HEK293 (cell line): ENCODE measurements around the gene PPEF2.

Source experiments
- CTCF ChIA-PET: fragments of 350-600 bp; formaldehyde crosslinking; extraction: SDS; loops from one replicate; lab custom pipeline; 2021; ENCODE audit warnings: antibody characterized with exemption; lab: Yijun Ruan, JAX
- POLR2A ChIA-PET: fragments of 300-600 bp; formaldehyde crosslinking; extraction: SDS; loops from one replicate; lab custom pipeline; 2020; ENCODE audit warnings: antibody characterized with exemption, inconsistent platforms; lab: Yijun Ruan, JAX
- H3K27ac ChIP-seq: fragments of 200-500 bp; sonication (Bioruptor generic); 2 replicates; pipeline ENCODE4 v1.5.1; 2014; ENCODE audit warnings: low read depth, low read length, control low read depth, inconsistent platforms; ENCODE audit errors: extremely low read depth
- H3K36me3 ChIP-seq, 2 experiments: fragments of 200-500 bp in 1 of 2; sonication (Bioruptor generic) in 1 of 2; 1 replicate in 1 of 2; 2 replicates in 1 of 2; pipeline ENCODE4 v1.5.1; 2014 to 2017; ENCODE audit warnings: inconsistent platforms in 2 of 2, low read length in 2 of 2; ENCODE audit not compliant: control insufficient read depth in 2 of 2, insufficient read depth in 1 of 2
- H3K4me1 ChIP-seq: fragments of 200-500 bp; sonication (Bioruptor generic); 2 replicates; pipeline ENCODE4 v1.5.1; 2014; ENCODE audit warnings: mild to moderate bottlenecking, low read length, inconsistent platforms; ENCODE audit not compliant: control insufficient read depth, insufficient read depth
- H3K4me3 ChIP-seq: 2 replicates; pipeline ENCODE4 v1.5.1; 2011; ENCODE audit warnings: low read depth, mild to moderate bottlenecking, control low read depth, low read length, moderate library complexity
- H3K9me3 ChIP-seq: fragments of 200-500 bp; sonication (Bioruptor generic); 2 replicates; pipeline ENCODE4 v1.5.1; 2014; ENCODE audit warnings: low read depth, low read length, inconsistent platforms; ENCODE audit not compliant: control insufficient read depth, insufficient read depth
- HOXD13 ChIP-seq: sonication (generic); formaldehyde crosslinking; IDR thresholded peaks from 2 replicates; pipeline ENCODE4 v1.8.0; 2022; ENCODE audit warnings: missing genetic modification reagents, borderline replicate concordance
- KLF10 ChIP-seq: fragments of 450-650 bp; IDR thresholded peaks from 2 replicates; pipeline ENCODE4 v1.5.1; 2018; ENCODE audit warnings: missing biosample characterization, mild to moderate bottlenecking, missing genetic modification characterization
- MEIS1 ChIP-seq: sonication (generic); formaldehyde crosslinking; IDR thresholded peaks from 2 replicates; pipeline ENCODE4 v1.8.1; 2022; ENCODE audit warnings: missing genetic modification reagents, mild to moderate bottlenecking, borderline replicate concordance
- OVOL3 ChIP-seq: fragments of 450-650 bp; formaldehyde crosslinking; IDR thresholded peaks from 2 replicates; pipeline ENCODE4 v1.5.1; 2016; ENCODE audit warnings: missing biosample characterization, missing genetic modification characterization
- PBX3 ChIP-seq: sonication (generic); formaldehyde crosslinking; IDR thresholded peaks from 2 replicates; pipeline ENCODE4 v1.8.1; 2022; ENCODE audit warnings: mild to moderate bottlenecking, moderate library complexity, missing genetic modification reagents
- SALL2 ChIP-seq: fragments of 450-650 bp; formaldehyde crosslinking; IDR thresholded peaks from 2 replicates; pipeline ENCODE4 v1.5.0; 2017; ENCODE audit warnings: missing biosample characterization, mild to moderate bottlenecking, missing genetic modification characterization, borderline replicate concordance
- ZBTB26 ChIP-seq: fragments of 450-650 bp; formaldehyde crosslinking; optimal IDR thresholded peaks from 2 replicates; pipeline ENCODE3; 2016; ENCODE audit warnings: missing biosample characterization, mild to moderate bottlenecking, missing genetic modification characterization
- ZBTB49 ChIP-seq: fragments of 450-650 bp; formaldehyde crosslinking; IDR thresholded peaks from 2 replicates; pipeline ENCODE4 v1.5.1; 2016; ENCODE audit warnings: missing biosample characterization, missing genetic modification characterization, low read depth
- ZBTB8A ChIP-seq: fragments of 450-650 bp; formaldehyde crosslinking; IDR thresholded peaks from 2 replicates; pipeline ENCODE4 v1.5.1; 2016; ENCODE audit warnings: missing biosample characterization, missing genetic modification characterization
- ZFHX2 ChIP-seq: fragments of 450-650 bp; formaldehyde crosslinking; conservative IDR thresholded peaks from 2 replicates; pipeline ENCODE4 v1.5.1; 2016; ENCODE audit warnings: missing biosample characterization, missing genetic modification characterization
- ZFP3 ChIP-seq: fragments of 450-650 bp; formaldehyde crosslinking; IDR thresholded peaks from 2 replicates; pipeline ENCODE4 v1.5.1; 2016; ENCODE audit warnings: low read depth, missing biosample characterization, missing genetic modification characterization
- ZNF10 ChIP-seq: fragments of 450-650 bp; formaldehyde crosslinking; IDR thresholded peaks from 2 replicates; pipeline ENCODE4 v1.5.1; 2017; ENCODE audit warnings: missing biosample characterization, missing genetic modification characterization
- ZNF133 ChIP-seq: fragments of 450-650 bp; formaldehyde crosslinking; IDR thresholded peaks from 2 replicates; pipeline ENCODE4 v1.5.1; 2016; ENCODE audit warnings: missing biosample characterization, missing genetic modification characterization
- ZNF140 ChIP-seq: fragments of 450-650 bp; formaldehyde crosslinking; IDR thresholded peaks from 2 replicates; pipeline ENCODE4 v1.5.1; 2016; ENCODE audit warnings: missing biosample characterization, missing genetic modification characterization
- ZNF174 ChIP-seq: fragments of 450-650 bp; formaldehyde crosslinking; IDR thresholded peaks from 2 replicates; pipeline ENCODE4 v1.5.0; 2017; ENCODE audit warnings: missing biosample characterization, mild to moderate bottlenecking, missing genetic modification characterization
- ZNF184 ChIP-seq: fragments of 450-650 bp; IDR thresholded peaks from 2 replicates; pipeline ENCODE4 v1.5.1; 2018; ENCODE audit warnings: missing biosample characterization, mild to moderate bottlenecking, missing genetic modification characterization
- ZNF202 ChIP-seq: fragments of 450-650 bp; formaldehyde crosslinking; IDR thresholded peaks from 2 replicates; pipeline ENCODE4 v1.5.1; 2016; ENCODE audit warnings: missing biosample characterization, missing genetic modification characterization, borderline replicate concordance
- ZNF211 ChIP-seq: fragments of 450-650 bp; formaldehyde crosslinking; IDR thresholded peaks from 2 replicates; pipeline ENCODE4 v1.5.1; 2016; ENCODE audit warnings: low read depth, missing biosample characterization, missing genetic modification characterization
- ZNF223 ChIP-seq: fragments of 450-650 bp; formaldehyde crosslinking; IDR thresholded peaks from 2 replicates; pipeline ENCODE4 v1.5.1; 2016; ENCODE audit warnings: missing biosample characterization, missing genetic modification characterization
- ZNF248 ChIP-seq: fragments of 450-650 bp; formaldehyde crosslinking; IDR thresholded peaks from 2 replicates; pipeline ENCODE4 v1.5.1; 2017; ENCODE audit warnings: missing biosample characterization, missing genetic modification characterization
- ZNF341 ChIP-seq: fragments of 450-650 bp; formaldehyde crosslinking; IDR thresholded peaks from 2 replicates; pipeline ENCODE4; 2016; ENCODE audit warnings: low read depth, missing biosample characterization, missing genetic modification characterization
- ZNF350 ChIP-seq: fragments of 450-650 bp; formaldehyde crosslinking; IDR thresholded peaks from 2 replicates; pipeline ENCODE4 v1.5.0; 2017; ENCODE audit warnings: missing biosample characterization, mild to moderate bottlenecking, missing genetic modification characterization
- ZNF354C ChIP-seq: fragments of 450-650 bp; formaldehyde crosslinking; IDR thresholded peaks from 2 replicates; pipeline ENCODE4 v1.5.1; 2016; ENCODE audit warnings: missing biosample characterization, missing genetic modification characterization, low read depth, borderline replicate concordance
- ZNF366 ChIP-seq: fragments of 450-650 bp; formaldehyde crosslinking; conservative IDR thresholded peaks from 2 replicates; pipeline ENCODE4 v1.5.1; 2016; ENCODE audit warnings: missing biosample characterization, missing genetic modification characterization
- ZNF433 ChIP-seq: fragments of 450-650 bp; formaldehyde crosslinking; IDR thresholded peaks from 2 replicates; pipeline ENCODE4 v1.5.1; 2016; ENCODE audit warnings: missing biosample characterization, missing genetic modification characterization, low read depth
- ZNF548 ChIP-seq: fragments of 450-650 bp; formaldehyde crosslinking; IDR thresholded peaks from 2 replicates; pipeline ENCODE4 v1.5.1; 2016; ENCODE audit warnings: missing biosample characterization, missing genetic modification characterization
- ZNF558 ChIP-seq: fragments of 450-650 bp; formaldehyde crosslinking; IDR thresholded peaks from 2 replicates; pipeline ENCODE4 v1.5.1; 2016; ENCODE audit warnings: missing biosample characterization, missing genetic modification characterization
- ZNF561 ChIP-seq: fragments of 450-650 bp; IDR thresholded peaks from 2 replicates; pipeline ENCODE4 v1.5.1; 2018; ENCODE audit warnings: missing biosample characterization, missing genetic modification characterization, borderline replicate concordance
- ZNF596 ChIP-seq: fragments of 450-650 bp; IDR thresholded peaks from 2 replicates; pipeline ENCODE4 v1.5.0; 2018; ENCODE audit warnings: missing biosample characterization, mild to moderate bottlenecking, missing genetic modification characterization, moderate library complexity
- ZNF707 ChIP-seq: fragments of 450-650 bp; formaldehyde crosslinking; IDR thresholded peaks from 2 replicates; pipeline ENCODE4 v1.5.1; 2016; ENCODE audit warnings: missing biosample characterization, missing genetic modification characterization
- ZNF792 ChIP-seq: fragments of 450-650 bp; formaldehyde crosslinking; IDR thresholded peaks from 2 replicates; pipeline ENCODE4 v1.5.1; 2016; ENCODE audit warnings: missing biosample characterization, missing genetic modification characterization
- ZXDB ChIP-seq: fragments of 450-650 bp; formaldehyde crosslinking; IDR thresholded peaks from 2 replicates; pipeline ENCODE4 v1.5.1; 2016; ENCODE audit warnings: missing biosample characterization, missing genetic modification characterization

PPEF2 gene

GRCh38 chr4:75902352-75902751, at the start of gene PPEF2:
PPEF2 (minus strand) TSS chr4:75902452; CDS start chr4:75896325, 6,127 bp downstream.
- Histone ChIP-seq H3K27ac (no peak within 1 kb of the TSS), H3K4me3 (no peak within 1 kb of the TSS), H3K36me3 (no peaks in the 10 kb centered on the region), H3K4me1 (no peaks in the 10 kb centered on the region), H3K9me3 (no peaks in the 10 kb centered on the region)
- no peak for TF ChIP-seq ZBTB8A (tag by site-specific recombination)
- no peak for TF ChIP-seq ZNF140 (tag by site-specific recombination)
- TF ChIP-seq ZNF433 (tag by site-specific recombination): no peak
- TF ChIP-seq HOXD13: no peak
- no peak for TF ChIP-seq SALL2 (tag by site-specific recombination)
- no peak for TF ChIP-seq ZNF248 (tag by site-specific recombination)
- TF ChIP-seq KLF10: no peak
- TF ChIP-seq ZNF707 (tag by site-specific recombination): no peak
- no peak for TF ChIP-seq MEIS1 (CRISPR knock-in tag)
- no peak for TF ChIP-seq ZBTB49 (tag by site-specific recombination)
- TF ChIP-seq ZNF341 (tag by site-specific recombination): no peak
- TF ChIP-seq ZXDB (tag by site-specific recombination): no peak
- no peak for TF ChIP-seq ZNF792 (tag by site-specific recombination)
- no peak for TF ChIP-seq ZNF184 (tag by site-specific recombination)
- no peak for TF ChIP-seq ZNF202 (tag by site-specific recombination)
- no peak for TF ChIP-seq ZNF558
- TF ChIP-seq ZBTB26: no peak
- no peak for TF ChIP-seq ZNF561 (tag by site-specific recombination)
- ChIA-PET POLR2A (no interaction called here), CTCF (interaction anchor here (0.7 kb wide), 1 partner anchor 88 kb away, joined by 3 read pairs; the partner anchor contains the start of gene SDAD1)

GRCh38 chr4:75950213-75950815, 48.1 kb upstream of the PPEF2 start:
- no peak overlapping the region for H3K4me3 ChIP-seq
- H3K36me3 ChIP-seq: peaks cover 7 to 81% of the 10 kb centered on the region in 2 experiments
- H3K4me1 ChIP-seq: no peaks in the 10 kb centered on the region
- H3K9me3 ChIP-seq: no peaks in the 10 kb centered on the region
- TF ChIP-seq ZNF133 (tag by site-specific recombination) (no peak), ZNF350 (no peak), ZNF354C (tag by site-specific recombination) (no peak), ZNF211 (no peak), ZFP3 (tag by site-specific recombination) (no peak), ZFHX2 (tag by site-specific recombination) (no peak), MEIS1 (CRISPR knock-in tag) (no peak), ZNF548 (no peak), PBX3 (CRISPR knock-in tag) (no peak), ZNF223 (no peak), ZNF366 (tag by site-specific recombination) (no peak), ZNF174 (no peak), ZNF10 (no peak), ZNF596 (tag by site-specific recombination) (no peak), OVOL3 (tag by site-specific recombination) (no peak)
- ChIA-PET POLR2A (interaction anchor here (0.7 kb wide), 1 partner anchor 19 kb away, joined by 4 read pairs; no protein-coding TSS in a partner anchor), CTCF (no interaction called here)
- no peak overlapping the region for H3K27ac ChIP-seq
